Ascending aorta (tissue), 2 donors: ENCODE measurements around the gene KPNA6. TPM values are rescaled to one million over a fixed set of nuclear protein-coding genes. Genes with fewer than 3 reads are reported as not detected.

Experiments used
- DNase-seq, 2 donors: peaks; one replicate each; pipeline ENCODE4 v3.0.0-alpha.2; 2019; ENCODE audit warnings: low spot score in 2 of 2
- H3K27ac ChIP-seq, 2 donors: fragments of 200-600 bp; sonication (generic); one replicate each; pipeline ENCODE4 v1.5.1; 2016 to 2017; ENCODE audit warnings: mild to moderate bottlenecking in 1 of 2
- H3K27me3 ChIP-seq: fragments of 200-600 bp; sonication (generic); one replicate; pipeline ENCODE4 v1.5.1; 2017
- H3K36me3 ChIP-seq, 2 donors: fragments of 200-600 bp; sonication (generic); one replicate each; pipeline ENCODE4 v1.5.1; 2016
- H3K4me1 ChIP-seq, 2 donors: fragments of 200-600 bp; sonication (generic); one replicate each; pipeline ENCODE4 v1.5.1; 2016 to 2017; ENCODE audit warnings: mild to moderate bottlenecking in 1 of 2
- H3K4me3 ChIP-seq, 2 donors: fragments of 200-600 bp; sonication (generic); one replicate each; pipeline ENCODE4 v1.5.1; 2016 to 2017; ENCODE audit warnings: mild to moderate bottlenecking in 1 of 2
- H3K9me3 ChIP-seq, 2 donors: fragments of 200-600 bp; sonication (generic); one replicate each; pipeline ENCODE4 v1.5.1; 2016
- intact Hi-C: fragments of 100-400 bp; cut with DNase I; formaldehyde crosslinking; loops from one replicate; pipeline ENCODE4 v1.15.1; 2023
- total RNA-seq: library from RNA; depleted of rRNA; stranded (reverse); fragments of >200 nt; gene quantifications from one replicate; pipeline ENCODE4 v1.1.0, GENCODE V29; 2016
- TF ChIP-seq, protein P1 (sequence below), 3 experiments: fragments of 200-600 bp in 2 of 3; fragments of 450-650 bp in 1 of 3; sonication (generic) in 2 of 3; IDR thresholded peaks; one replicate each; pipeline ENCODE4 v1.5.1; 2016 to 2019; ENCODE audit warnings: antibody characterized with exemption in 3 of 3, mild to moderate bottlenecking in 1 of 3, moderate library complexity in 1 of 3

The KPNA6 gene
- total RNA-seq, 1 donor from 2014 or later = 26.1 TPM

DNA sequence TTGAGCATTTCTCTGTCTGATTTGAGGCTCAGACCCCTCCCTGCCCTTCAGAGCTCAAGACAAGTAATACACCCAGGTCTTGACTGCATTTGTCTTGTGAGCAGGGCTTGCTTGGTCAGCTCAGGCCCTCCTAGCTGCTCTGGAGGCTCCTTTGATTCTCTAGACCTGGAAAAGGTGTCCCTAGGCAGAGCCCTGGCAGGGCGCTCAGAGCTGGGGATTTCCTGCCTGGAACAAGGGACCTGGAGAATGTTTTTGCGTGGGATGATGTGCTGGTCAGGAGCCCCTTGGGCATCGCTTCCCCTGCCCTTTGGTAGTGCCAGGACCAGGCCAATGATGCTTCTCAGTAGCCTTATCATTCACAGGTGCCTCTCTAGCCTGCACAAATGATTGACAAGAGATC is 87.7 kb downstream of the KPNA6 start:
- peaks cover 62 to 80% of the 10 kb centered on the region in 2 donors for H3K36me3 ChIP-seq
- no peak for DNase-seq
- no peak overlapping the region for H3K4me3 ChIP-seq
- H3K4me1 ChIP-seq = peaks cover 7 to 10% of the 10 kb centered on the region in 2 donors
- TF ChIP-seq, protein P1, sequence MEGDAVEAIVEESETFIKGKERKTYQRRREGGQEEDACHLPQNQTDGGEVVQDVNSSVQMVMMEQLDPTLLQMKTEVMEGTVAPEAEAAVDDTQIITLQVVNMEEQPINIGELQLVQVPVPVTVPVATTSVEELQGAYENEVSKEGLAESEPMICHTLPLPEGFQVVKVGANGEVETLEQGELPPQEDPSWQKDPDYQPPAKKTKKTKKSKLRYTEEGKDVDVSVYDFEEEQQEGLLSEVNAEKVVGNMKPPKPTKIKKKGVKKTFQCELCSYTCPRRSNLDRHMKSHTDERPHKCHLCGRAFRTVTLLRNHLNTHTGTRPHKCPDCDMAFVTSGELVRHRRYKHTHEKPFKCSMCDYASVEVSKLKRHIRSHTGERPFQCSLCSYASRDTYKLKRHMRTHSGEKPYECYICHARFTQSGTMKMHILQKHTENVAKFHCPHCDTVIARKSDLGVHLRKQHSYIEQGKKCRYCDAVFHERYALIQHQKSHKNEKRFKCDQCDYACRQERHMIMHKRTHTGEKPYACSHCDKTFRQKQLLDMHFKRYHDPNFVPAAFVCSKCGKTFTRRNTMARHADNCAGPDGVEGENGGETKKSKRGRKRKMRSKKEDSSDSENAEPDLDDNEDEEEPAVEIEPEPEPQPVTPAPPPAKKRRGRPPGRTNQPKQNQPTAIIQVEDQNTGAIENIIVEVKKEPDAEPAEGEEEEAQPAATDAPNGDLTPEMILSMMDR (IDR thresholded peaks at IDR 0.05) = no peak
- intact Hi-C loops = no loop called here
- no peaks in the 10 kb centered on the region for H3K27me3 ChIP-seq
- no peaks in the 10 kb centered on the region for H3K9me3 ChIP-seq
- no peak overlapping the region for H3K27ac ChIP-seq

DNA sequence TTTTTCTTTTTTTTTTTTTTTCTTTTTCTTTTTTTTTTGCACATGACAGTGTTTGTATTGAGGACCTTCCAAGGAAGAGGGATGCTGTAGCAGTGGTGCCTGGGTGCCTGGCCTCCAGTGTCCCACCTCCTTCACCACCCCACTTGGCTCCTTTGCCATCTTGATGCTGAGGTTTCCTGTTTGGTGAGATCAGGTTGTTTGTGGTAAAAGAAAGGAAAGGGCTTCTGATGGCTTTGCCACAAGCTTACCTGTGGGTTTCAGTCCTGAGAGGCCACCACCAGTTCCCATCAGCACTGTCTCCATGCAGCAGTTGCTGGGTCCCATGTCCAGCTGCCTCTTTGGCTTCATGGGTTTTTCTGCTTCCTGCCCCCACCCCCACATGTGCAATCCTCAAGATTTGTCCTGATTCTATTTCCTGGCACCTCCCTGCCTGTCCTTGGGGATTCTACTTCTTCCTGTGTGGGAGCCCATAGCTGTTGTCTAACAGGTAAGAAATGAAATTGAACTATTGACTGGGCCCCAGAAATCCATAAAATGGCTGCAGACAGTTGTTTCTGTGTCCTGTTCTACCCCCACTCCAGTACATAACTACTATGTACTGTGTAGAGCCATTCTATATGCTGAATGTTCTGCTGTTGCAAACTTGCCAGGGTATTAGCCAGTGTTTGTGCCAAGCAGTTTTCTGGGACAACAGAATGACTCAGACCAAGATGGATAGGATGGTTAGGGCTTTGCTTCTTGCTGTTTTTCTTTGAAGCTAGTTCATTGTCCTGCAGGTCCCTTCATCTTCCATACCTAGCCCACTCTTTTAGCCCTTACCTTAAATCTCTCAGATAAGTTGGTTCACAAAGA is 88.3 kb downstream of the KPNA6 start:
- H3K4me3 ChIP-seq = no peak overlapping the region
- intact Hi-C loops = no loop called here
- H3K27ac ChIP-seq = no peak overlapping the region
- H3K4me1 ChIP-seq = peaks cover 7 to 11% of the 10 kb centered on the region in 2 donors
- H3K9me3 ChIP-seq = no peaks in the 10 kb centered on the region
- TF ChIP-seq, protein P1 (IDR thresholded peaks at IDR 0.05) = no peak
- no peak for DNase-seq
- peaks cover 57 to 74% of the 10 kb centered on the region in 2 donors for H3K36me3 ChIP-seq
- no peaks in the 10 kb centered on the region for H3K27me3 ChIP-seq

DNA sequence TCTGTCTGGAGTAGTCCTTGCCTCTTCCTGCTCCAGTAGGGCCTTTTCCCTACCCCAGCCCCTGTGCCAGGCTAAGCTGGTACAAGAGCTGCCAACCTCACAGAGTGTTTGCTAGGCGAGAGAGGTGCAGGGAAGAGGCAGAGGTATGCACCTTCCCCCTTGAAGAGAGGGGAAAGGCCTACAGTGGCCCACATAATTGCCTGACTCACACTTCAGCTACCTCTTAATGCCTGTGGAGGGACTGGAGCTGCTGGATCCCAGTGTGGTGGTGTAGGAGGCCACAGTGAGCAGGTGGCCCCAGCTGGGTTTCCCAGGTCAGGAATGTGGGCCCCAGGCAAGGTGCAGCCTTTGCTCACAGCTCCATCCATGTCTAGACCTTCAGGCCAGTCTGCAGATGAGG is 89.2 kb downstream of the KPNA6 start:
- TF ChIP-seq, protein P1 (IDR thresholded peaks at IDR 0.05) = no peak
- DNase-seq = no peak
- no peaks in the 10 kb centered on the region for H3K9me3 ChIP-seq
- H3K36me3 ChIP-seq = peaks cover 48 to 65% of the 10 kb centered on the region in 2 donors
- no peaks in the 10 kb centered on the region for H3K27me3 ChIP-seq
- H3K4me3 ChIP-seq = no peak overlapping the region
- no peak overlapping the region for H3K27ac ChIP-seq
- intact Hi-C loops = no loop called here
- H3K4me1 ChIP-seq = peaks cover 7 to 18% of the 10 kb centered on the region in 2 donors

DNA sequence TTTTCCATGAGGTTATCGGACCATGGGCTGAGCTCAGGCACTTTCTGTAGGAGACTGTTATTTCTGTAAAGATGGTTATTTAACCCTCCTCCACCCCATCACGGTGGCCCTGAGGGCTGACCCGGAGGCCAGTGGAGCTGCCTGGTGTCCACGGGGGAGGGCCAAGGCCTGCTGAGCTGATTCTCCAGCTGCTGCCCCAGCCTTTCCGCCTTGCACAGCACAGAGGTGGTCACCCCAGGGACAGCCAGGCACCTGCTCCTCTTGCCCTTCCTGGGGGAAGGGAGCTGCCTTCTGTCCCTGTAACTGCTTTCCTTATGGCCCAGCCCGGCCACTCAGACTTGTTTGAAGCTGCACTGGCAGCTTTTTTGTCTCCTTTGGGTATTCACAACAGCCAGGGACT is 90.0 kb downstream of the KPNA6 start:
- H3K9me3 ChIP-seq = no peaks in the 10 kb centered on the region
- TF ChIP-seq, protein P1 (IDR thresholded peaks at IDR 0.05) = no peak
- DNase-seq = no peak
- H3K4me3 ChIP-seq = no peak overlapping the region
- intact Hi-C loops = no loop called here
- no peaks in the 10 kb centered on the region for H3K27me3 ChIP-seq
- peaks cover 7 to 18% of the 10 kb centered on the region in 2 donors for H3K4me1 ChIP-seq
- H3K36me3 ChIP-seq = peaks cover 41 to 57% of the 10 kb centered on the region in 2 donors
- H3K27ac ChIP-seq = no peak overlapping the region

DNA sequence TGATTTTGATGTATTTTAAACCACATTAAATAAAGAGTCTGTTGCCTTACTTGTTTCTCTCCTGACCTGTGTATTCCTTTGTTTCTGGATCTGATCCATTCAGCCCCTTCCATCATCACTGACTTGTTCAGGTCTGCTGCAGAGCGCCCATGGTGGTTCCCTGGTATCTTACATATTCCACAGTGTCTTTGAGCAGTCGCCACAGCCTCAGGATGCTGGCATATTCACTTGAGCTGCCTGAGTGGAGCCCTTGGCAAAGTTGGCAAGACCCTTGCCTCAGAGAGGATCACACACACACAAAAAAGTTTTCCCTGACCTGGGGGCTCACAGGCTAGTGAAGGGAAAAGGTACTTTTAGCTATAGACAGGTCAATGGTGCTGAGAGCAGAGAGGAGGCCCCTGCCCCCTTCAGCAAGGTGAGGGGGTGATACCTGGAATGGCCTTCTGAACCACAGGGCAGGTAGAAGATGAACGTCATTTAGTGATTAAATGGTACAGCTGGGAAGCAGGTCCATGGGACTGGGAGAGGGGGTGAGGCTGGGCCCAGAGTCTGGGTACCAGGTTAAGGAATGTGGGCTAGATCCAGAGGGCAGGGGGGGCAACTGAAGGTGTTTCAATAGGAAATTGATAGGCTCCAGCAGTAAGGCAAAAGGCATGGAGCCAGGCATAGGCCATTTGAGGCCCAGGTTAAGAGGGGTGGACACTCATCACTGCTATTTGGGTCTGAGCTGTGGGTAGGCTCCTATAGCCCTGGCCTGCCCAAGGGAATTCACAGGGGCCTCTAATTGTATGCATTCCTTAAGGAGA is 90.6 kb downstream of the KPNA6 start:
- Histone ChIP-seq H3K27me3 (no peaks in the 10 kb centered on the region), H3K4me1 (peaks cover 7 to 18% of the 10 kb centered on the region in 2 donors), H3K9me3 (no peaks in the 10 kb centered on the region), H3K4me3 (no peak overlapping the region), H3K36me3 (peaks cover 35 to 51% of the 10 kb centered on the region in 2 donors), H3K27ac (no peak overlapping the region)
- TF ChIP-seq, protein P1 (IDR thresholded peaks at IDR 0.05) = no peak
- intact Hi-C loops = no loop called here
- DNase-seq = no peak
